HUDEP-2 (cell line): ENCODE data around the gene SMARCE1.
"Not testable (repeated sequence)": the region's sequence is repeated elsewhere in the genome, so short reads cannot be mapped to it uniquely, and the experiment has no call there.

ENCODE experiments used
- DNase-seq, 76 experiments: peaks; one replicate each; lab custom pipeline; 2025; ENCODE audit not compliant: unreplicated experiment in 76 of 76; lab: John Stamatoyannopoulos, UW

SMARCE1 gene

GRCh38 chr17:40590742-40591141 lies 56.9 kb downstream of the SMARCE1 start:
- no peak for DNase-seq

GRCh38 chr17:40588552-40588951 lies 59.1 kb downstream of the SMARCE1 start:
- DNase-seq = no peak

GRCh38 chr17:40586264-40586663 lies 61.4 kb downstream of the SMARCE1 start:
- not testable (repeated sequence) for DNase-seq

GRCh38 chr17:40584950-40585349 lies 62.7 kb downstream of the SMARCE1 start:
- not testable (repeated sequence) for DNase-seq

- no peak for DNase-seq
Observed at GRCh38 chr17:40582328-40582901, 65.2 kb downstream of the SMARCE1 start.

- no peak for DNase-seq
Observed at GRCh38 chr17:40580140-40580539, 67.5 kb downstream of the SMARCE1 start.

GRCh38 chr17:40579471-40579870 lies 68.1 kb downstream of the SMARCE1 start:
- no peak for DNase-seq

GRCh38 chr17:40577611-40578065 lies 70.0 kb downstream of the SMARCE1 start:
- no peak for DNase-seq

- DNase-seq = no peak
Observed at GRCh38 chr17:40576113-40576740, 71.4 kb downstream of the SMARCE1 start.
